DMS153 treated with DMSO at 0.1 percent for 48 hours (cell line): ENCODE results near the gene CALN1.

Source experiments
- DNase-seq: peaks from one replicate; lab custom pipeline; 2025; ENCODE audit not compliant: unreplicated experiment; lab: John Stamatoyannopoulos, UW

Gene CALN1

DNA sequence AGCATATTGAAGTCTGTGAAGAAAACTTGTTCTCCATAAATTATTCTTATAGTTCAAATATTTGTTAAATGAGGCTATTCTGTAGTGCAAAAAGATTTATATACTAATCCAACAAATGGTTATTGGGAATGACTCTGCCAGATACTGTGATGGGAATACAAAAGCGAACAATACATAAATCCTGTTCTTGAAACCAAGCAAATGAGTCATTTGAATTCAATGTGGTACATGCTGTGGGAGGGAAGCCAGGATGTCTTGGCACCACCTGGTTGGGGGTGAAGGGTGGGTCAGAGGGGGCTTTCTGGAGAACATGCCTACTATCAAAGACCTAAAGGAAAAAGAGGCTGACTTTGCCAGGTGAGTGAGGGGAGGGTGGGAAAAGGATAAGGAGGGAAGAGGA, 594.2 kb downstream of the CALN1 start:
- DNase-seq, result no peak

- no peak for DNase-seq
These were observed 604.0 kb downstream of the CALN1 start for GRCh38 chr7:71808115-71808514.

GRCh38 chr7:71804256-71804655, 607.9 kb downstream of the CALN1 start:
- DNase-seq, result no peak

DNA sequence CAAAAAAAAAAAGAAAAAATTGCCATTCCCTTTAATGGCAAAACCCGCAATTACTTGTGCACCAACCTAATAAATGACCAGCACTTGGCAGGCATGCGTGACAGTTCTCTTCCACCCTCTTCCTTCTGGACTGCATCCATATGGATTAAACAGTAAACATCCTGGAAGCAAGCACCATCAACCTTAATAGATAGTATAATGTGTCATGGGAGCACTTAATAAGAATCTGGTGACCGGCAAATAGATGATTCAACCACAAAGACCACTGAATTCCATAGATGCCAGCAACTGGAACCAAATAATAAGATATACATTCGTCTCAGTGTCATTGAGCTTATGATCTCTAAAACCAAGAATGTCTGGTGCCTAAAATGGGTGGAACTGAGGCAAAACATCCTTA, 610.2 kb downstream of the CALN1 start:
- DNase-seq, result no peak

GRCh38 chr7:71800321-71800720, 611.8 kb downstream of the CALN1 start:
- no peak for DNase-seq

DNA sequence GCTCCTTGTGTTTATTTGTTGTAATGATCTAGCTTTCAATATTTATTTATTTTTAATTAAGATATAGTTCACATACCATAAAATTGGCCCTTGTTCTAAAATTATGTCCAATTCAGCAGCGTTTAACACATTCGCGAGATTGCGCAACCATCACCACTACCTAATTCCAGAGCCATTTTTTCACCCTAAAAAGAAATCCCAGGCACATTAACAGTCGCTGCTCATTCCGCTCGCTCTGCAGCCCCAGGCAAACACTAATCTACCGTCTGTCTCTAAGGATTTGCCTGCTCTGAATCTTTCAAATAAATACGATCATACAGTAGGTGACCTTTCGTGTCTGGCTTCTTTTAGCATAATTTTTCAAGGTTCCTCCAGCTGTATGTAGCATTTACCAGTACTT, 616.7 kb downstream of the CALN1 start:
- no peak for DNase-seq

- DNase-seq, result no peak
These were observed 618.9 kb downstream of the CALN1 start for GRCh38 chr7:71793251-71793650.

DNA sequence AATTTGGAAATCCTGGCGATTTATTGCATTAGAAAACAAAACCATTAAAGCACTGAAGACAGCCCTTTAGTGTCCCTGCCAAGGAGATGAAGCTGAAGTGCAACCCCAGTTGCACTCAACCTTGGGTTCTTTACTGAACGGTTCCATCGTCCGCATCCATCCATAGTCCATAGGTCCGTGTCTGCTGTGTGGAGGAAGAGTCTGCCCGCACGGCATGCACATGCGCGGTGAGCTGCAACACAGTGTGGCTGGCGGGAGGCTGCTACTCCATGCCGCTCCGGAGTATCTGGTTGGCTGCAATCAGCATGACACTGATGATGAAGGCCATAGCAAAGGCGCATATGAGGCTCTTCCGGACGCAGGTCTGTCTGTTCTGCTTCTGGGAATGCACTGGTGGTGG, 624.6 kb downstream of the CALN1 start:
- DNase-seq, result no peak

DNA sequence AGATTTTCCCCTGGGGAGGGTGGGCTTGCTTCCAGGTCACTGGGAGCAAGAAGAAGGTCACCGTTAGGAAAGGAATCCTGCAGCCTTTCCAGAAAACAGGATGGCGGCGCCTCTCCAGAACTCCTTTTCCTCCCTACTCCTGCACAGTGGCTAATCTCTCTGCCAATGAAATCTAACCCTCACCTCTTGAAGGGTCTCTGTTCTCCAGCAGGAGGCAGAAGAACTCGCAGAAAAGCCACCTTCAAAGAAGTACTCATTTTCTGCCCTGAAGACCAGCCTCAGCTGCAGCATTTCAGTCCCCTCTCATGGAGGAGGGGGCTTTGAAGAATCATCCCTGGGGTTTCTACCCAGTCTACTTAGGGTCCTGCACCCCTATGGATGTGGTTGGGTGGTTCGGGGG, 626.9 kb downstream of the CALN1 start:
- no peak for DNase-seq

DNA sequence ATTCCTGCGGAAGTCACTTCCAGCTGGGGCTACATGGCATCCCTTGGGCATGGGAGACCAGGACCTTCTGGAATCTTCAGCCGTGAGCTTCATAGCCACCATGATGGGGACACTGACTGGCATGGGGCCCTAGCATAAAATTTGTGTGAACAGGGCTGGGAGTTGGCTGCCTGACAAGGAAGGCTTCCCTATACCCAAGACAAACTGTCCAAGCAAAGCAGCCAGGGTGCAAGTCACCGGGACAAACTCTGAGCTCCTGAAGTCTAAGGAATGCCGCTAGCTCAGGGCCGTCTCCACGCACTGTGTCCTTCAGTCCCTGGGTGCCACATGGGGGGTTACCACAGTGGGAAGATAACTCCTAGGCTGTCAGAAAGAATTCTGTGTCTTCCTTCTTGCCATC, 627.4 kb downstream of the CALN1 start:
- no peak for DNase-seq

DNA sequence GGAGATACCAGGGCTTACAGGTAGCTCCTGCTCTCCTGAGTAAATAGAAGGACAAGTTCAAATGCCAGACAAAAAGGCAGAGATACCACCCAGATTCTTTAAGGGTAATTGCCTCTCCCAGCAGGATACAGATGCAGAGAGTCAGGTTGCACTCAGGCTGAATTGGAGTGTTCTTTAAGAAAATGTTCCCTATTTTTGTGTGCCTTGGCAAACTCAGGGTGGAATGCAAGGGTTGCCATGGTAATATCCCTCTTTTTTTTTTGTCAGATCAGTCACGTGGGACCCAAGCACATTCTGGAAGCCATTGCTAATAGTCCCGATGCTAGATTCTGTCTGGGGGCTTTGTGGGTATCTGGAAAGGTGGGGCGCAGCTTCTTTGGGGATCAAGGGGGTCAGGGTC, 628.0 kb downstream of the CALN1 start:
- no peak for DNase-seq

DNA sequence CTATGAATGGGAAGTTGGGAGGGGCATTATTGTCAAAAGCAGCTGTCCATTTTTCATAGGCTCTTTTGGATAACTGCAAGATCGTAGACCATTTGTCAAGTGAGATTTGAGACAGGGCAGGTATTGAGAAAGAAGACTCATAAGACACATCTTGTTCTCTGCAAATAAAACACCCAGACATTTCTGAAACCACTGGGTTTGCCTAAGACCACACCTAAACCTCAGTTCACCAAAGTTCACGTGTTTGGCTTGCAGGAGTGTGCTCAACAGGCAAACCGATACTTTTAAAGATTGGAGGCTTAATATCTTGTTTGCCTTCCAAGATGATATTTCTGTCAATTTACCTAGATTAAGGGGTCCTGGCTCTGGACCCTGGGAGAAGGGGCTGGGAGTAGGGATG, 628.4 kb downstream of the CALN1 start:
- no peak for DNase-seq

DNA sequence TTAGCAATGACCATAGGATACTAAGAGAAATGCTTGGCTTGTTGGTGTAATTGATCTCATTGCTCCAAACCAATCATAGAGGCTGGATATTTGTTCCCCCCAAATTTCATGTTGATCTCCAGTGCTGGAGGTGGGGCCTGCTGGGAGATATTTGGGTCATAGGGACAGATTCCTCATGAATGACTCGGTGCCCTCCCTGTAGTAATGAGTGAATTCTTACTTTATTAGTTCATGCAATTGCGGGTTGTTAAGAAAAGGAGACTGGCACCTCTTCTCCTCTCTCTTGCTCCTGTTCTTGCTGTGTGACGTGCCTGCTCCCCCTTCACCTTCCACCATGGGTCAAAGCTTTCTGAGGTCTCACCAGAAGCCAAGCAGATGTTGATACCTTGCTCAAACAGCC, 630.1 kb downstream of the CALN1 start:
- DNase-seq, result no peak

- no peak for DNase-seq
These were observed 631.9 kb downstream of the CALN1 start for GRCh38 chr7:71780282-71780681.

DNA sequence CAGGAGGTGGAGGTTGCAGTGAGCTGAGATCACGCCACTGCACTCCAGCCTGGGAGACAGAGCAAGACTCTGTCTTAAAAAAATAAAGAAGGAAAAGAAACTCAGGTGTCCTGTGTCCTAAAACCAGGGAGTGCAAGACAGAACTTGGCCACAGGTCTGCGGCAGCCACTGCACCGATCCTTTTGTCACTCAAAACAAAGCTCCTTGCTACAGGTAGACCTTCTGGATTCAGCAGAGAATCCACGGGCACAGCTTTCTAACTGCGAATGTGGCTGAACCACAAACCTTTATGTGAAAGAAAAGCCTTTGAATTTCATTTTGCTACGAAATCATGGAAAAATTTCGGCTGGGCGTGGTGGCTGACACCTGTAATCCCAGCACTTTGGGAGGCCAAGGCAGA, 634.9 kb downstream of the CALN1 start:
- no peak for DNase-seq

- DNase-seq, result no peak
These were observed 635.4 kb downstream of the CALN1 start for GRCh38 chr7:71776726-71777125.

- no peak for DNase-seq
These were observed 636.5 kb downstream of the CALN1 start for GRCh38 chr7:71775648-71776047.

GRCh38 chr7:71772779-71773178, 639.4 kb downstream of the CALN1 start:
- DNase-seq, result no peak

DNA sequence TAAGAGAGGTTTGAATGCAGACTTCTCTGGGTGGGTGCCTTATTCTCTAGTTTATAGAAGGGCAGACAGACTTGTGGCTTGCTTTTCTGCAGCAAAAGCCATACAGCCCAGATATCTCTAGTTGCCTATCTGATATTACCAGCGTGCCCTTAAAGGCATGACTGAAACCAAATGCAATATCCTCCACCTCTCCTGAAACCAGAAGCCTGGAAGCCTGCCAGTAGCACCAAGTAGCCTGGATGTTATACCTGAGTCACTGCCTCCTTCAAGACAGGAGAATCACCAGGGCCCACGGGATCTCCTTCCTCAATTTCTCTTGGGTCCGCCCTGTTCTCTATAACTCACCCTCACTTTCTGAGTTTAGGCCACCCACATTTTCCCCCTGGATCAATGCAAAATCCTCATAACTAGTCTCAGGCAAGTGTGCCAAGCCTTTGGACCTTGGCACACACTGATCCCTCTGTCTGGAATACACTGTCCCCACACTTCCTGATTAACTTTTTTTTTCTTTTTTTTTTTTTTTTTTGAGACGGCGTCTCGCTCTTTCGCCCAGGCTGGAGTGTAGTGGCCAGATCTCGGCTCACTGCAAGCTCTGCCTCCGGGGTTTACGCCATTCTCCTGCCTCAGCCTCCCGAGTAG, 641.8 kb downstream of the CALN1 start:
- DNase-seq, result no peak

- no peak for DNase-seq
These were observed 642.8 kb downstream of the CALN1 start for GRCh38 chr7:71769326-71769725.

DNA sequence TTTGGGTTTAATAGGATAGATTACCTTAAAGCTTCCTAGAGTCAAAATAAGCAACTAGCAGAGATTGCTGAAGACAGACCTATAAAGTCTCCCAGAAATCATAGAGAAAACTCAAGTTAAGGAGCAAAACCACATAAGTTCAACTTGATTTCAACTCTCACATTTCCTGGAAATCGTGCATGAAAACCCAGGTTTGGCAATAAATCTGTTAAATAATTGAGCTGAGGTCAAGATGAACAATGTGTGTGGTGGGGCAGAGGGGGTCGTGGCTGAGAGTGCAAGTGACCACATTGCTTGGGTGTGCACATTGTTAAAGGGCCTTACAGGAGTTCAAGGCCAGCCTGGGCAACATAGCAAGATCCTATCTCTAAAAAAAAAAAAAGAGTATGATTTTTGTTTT, 643.7 kb downstream of the CALN1 start:
- DNase-seq, result no peak

- no peak for DNase-seq
These were observed 646.1 kb downstream of the CALN1 start for GRCh38 chr7:71766016-71766415.

GRCh38 chr7:71761336-71761735, 650.8 kb downstream of the CALN1 start:
- DNase-seq, result no peak

DNA sequence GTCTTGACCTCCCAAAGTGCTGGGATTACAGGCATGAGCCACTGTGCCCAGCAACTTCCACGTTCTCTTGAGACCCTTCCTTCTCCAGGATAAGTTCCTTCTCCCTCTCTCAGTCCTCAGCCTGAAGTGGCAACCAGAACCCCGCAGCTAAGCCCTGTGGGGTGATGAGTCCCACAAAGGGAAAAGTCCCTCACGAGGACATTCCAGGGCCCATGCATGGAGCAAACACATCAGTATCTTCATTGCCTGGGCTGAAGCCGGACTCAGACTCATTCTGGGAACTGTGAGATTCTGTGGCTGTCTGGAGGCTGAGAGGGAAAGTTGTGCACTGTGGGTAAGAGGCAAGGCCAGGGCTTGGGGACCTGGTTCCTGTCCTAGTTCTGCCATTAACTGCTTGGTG, 657.3 kb downstream of the CALN1 start:
- DNase-seq, result no peak
